ENCODE data around the gene HHIP. TPM values are rescaled to one million over a fixed set of nuclear protein-coding genes. Genes with fewer than 3 reads are reported as not detected.

HHIP gene
- total RNA-seq, 1 donor from 2014 or later = 38.3 TPM

DNA sequence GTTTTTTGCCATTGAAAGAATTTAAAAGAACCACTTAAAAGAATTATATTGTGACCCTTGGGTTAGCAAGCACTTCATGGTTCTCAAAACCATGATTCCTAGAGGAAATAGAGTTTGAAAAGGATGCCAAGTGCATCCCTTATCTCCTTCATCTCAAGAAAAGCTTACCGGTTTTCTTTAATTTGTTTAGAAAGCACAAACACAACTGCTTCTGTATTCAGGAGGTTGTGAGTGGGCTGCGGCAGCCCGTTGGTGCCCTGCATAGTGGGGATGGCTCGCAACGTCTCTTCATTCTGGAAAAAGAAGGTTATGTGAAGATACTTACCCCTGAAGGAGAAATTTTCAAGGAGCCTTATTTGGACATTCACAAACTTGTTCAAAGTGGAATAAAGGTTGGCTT is 13.5 kb downstream of the HHIP start:
- Mint-ChIP-seq H3K27ac (ENCODE audit: unreplicated experiment) (no peak overlapping the region), H3K27me3 (ENCODE audit: low read depth) (no peaks in the 10 kb centered on the region), H3K36me3 (ENCODE audit: low read depth) (peaks cover 4% of the 10 kb centered on the region), H3K9me3 (ENCODE audit: low read depth) (no peaks in the 10 kb centered on the region), H3K4me3 (ENCODE audit: unreplicated experiment) (no peak overlapping the region), H3K4me1 (ENCODE audit: low read depth) (peaks cover 16% of the 10 kb centered on the region)
- TF ChIP-seq, protein P1, sequence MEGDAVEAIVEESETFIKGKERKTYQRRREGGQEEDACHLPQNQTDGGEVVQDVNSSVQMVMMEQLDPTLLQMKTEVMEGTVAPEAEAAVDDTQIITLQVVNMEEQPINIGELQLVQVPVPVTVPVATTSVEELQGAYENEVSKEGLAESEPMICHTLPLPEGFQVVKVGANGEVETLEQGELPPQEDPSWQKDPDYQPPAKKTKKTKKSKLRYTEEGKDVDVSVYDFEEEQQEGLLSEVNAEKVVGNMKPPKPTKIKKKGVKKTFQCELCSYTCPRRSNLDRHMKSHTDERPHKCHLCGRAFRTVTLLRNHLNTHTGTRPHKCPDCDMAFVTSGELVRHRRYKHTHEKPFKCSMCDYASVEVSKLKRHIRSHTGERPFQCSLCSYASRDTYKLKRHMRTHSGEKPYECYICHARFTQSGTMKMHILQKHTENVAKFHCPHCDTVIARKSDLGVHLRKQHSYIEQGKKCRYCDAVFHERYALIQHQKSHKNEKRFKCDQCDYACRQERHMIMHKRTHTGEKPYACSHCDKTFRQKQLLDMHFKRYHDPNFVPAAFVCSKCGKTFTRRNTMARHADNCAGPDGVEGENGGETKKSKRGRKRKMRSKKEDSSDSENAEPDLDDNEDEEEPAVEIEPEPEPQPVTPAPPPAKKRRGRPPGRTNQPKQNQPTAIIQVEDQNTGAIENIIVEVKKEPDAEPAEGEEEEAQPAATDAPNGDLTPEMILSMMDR (IDR thresholded peaks at IDR 0.05) = no peak
- no peak for DNase-seq (ENCODE audit: low spot score)

DNA sequence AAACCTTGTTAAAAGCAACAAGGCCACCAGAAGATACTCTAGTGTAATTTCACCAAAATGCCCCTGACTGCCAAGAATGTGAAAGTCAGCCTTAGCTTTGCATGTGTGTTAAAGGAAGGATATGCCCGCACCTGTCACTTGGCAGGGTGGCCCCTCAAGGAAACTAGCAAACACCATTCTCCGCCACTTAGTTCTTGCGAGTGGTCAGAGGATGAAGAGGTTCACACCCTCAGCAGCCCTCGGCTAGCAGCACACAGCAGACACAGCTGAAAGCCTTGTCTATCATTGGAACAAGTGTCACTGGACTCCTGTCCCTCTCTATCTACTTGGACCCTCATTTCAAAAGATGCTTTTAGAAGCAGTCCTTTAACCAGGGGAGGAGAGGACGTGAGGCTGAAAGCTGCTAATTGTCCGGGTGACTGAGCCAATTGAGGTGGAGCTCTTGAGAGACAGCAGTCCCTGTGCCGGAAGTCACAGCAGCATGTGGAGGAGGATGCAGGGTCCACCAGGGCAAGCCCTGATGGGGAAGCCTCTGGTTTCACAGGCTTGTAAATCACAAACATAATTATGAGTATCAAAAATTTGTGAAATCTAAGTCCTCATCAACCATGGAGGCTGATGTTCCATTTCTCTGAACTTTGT is 18.0 kb downstream of the HHIP start:
- H3K36me3 Mint-ChIP-seq (ENCODE audit: low read depth) = no peaks in the 10 kb centered on the region
- H3K27me3 Mint-ChIP-seq (ENCODE audit: low read depth) = no peaks in the 10 kb centered on the region
- H3K4me3 Mint-ChIP-seq (ENCODE audit: unreplicated experiment) = no peak overlapping the region
- no peak for DNase-seq (ENCODE audit: low spot score)
- no peaks in the 10 kb centered on the region for H3K9me3 Mint-ChIP-seq (ENCODE audit: low read depth)
- peaks cover 29% of the 10 kb centered on the region for H3K4me1 Mint-ChIP-seq (ENCODE audit: low read depth)
- TF ChIP-seq, protein P1 (IDR thresholded peaks at IDR 0.05) = no peak
- H3K27ac Mint-ChIP-seq (ENCODE audit: unreplicated experiment) = no peak overlapping the region

DNA sequence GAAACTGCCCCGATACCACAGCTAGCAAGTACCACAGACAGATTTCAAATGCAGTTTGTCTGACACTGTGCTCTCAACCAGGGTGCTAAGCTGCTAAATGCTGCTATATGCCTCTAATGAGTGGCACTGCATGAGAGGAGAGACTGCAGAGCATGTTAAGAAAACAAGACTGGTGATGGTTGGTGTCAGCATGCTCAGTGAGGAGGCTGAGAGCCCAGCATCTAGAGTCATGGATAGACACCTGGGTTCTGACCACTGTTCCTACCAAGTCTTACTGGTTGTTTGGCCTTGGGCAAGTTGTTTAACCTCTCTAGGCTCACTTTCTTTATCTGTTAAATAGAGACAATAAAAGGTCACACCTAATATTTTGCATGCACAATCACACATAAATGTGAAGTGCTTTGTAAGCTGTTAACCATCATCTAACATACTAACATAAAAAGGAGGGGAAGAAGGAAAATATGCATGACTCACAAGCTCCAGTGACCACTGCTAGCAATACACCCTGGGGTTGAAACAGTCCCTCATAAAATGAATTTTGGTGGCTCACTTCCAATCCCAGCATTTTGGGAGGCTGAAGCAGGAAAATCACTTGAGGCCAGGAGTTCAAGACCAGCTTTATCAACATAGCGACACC is 20.7 kb downstream of the HHIP start:
- H3K9me3 Mint-ChIP-seq (ENCODE audit: low read depth) = no peaks in the 10 kb centered on the region
- H3K36me3 Mint-ChIP-seq (ENCODE audit: low read depth) = no peaks in the 10 kb centered on the region
- DNase-seq (ENCODE audit: low spot score) = no peak
- TF ChIP-seq, protein P1 (IDR thresholded peaks at IDR 0.05) = no peak
- peaks cover 27% of the 10 kb centered on the region for H3K4me1 Mint-ChIP-seq (ENCODE audit: low read depth)
- H3K27ac Mint-ChIP-seq (ENCODE audit: unreplicated experiment) = peak overlapping the region; percentile 83
- no peak overlapping the region for H3K4me3 Mint-ChIP-seq (ENCODE audit: unreplicated experiment)
- H3K27me3 Mint-ChIP-seq (ENCODE audit: low read depth) = no peaks in the 10 kb centered on the region

DNA sequence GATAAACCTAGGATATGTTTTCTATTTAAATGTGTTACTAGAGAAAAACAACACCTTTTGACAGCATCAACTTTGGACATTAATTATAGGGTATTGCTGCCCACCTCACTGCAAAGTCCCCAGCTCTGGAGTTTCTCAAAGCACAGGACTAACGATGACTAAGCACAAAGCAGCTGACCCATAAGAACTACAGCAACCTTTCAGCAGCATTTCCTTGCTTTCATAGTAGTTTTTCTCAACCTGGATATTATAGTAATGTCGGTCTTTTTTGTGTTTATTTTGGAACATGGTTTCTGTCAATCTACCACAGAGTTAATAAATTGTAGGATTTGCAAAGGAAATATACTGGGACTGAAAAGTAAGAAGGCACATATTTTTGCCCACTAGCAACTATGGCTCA is 21.5 kb downstream of the HHIP start:
- Mint-ChIP-seq H3K4me3 (ENCODE audit: unreplicated experiment) (no peak overlapping the region), H3K4me1 (ENCODE audit: low read depth) (peaks cover 22% of the 10 kb centered on the region), H3K36me3 (ENCODE audit: low read depth) (no peaks in the 10 kb centered on the region), H3K27ac (ENCODE audit: unreplicated experiment) (peak overlapping the region; percentile 83), H3K9me3 (ENCODE audit: low read depth) (no peaks in the 10 kb centered on the region), H3K27me3 (ENCODE audit: low read depth) (no peaks in the 10 kb centered on the region)
- TF ChIP-seq, protein P1 (IDR thresholded peaks at IDR 0.05) = no peak
- DNase-seq (ENCODE audit: low spot score) = no peak

DNA sequence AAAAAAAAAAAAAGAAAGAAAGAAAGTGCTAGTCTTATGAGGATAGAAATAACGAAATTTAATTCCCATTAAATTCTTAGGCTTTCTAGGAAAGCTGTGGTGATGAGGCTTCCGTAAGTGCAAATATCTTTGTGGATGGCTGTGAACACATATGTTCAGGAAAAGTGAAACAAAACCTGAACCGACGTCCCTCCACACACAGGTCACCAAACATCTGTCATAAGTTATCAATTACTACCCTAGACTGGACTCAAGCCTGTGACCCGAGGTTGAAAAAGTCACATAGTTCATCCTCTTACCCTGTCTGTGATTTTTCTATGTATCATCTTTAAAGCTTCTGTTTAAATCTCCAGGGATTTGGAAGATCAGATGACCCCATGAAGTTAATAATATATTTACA is 24.8 kb downstream of the HHIP start:
- Mint-ChIP-seq H3K27me3 (ENCODE audit: low read depth) (no peaks in the 10 kb centered on the region), H3K36me3 (ENCODE audit: low read depth) (no peaks in the 10 kb centered on the region), H3K27ac (ENCODE audit: unreplicated experiment) (no peak overlapping the region), H3K4me1 (ENCODE audit: low read depth) (peaks cover 29% of the 10 kb centered on the region), H3K4me3 (ENCODE audit: unreplicated experiment) (no peak overlapping the region), H3K9me3 (ENCODE audit: low read depth) (no peaks in the 10 kb centered on the region)
- DNase-seq (ENCODE audit: low spot score) = no peak
- TF ChIP-seq, protein P1 (IDR thresholded peaks at IDR 0.05) = no peak
